Stimulated activated CD8-positive, alpha-beta memory T cell treated with anti-CD3 and anti-CD28 coated beads, Interleukin-7, amount 100 ng/mL, for 1 hour (primary cell): ENCODE data around the gene MRPS25.
"Not testable (repeated sequence)": the region's sequence is repeated elsewhere in the genome, so short reads cannot be mapped to it uniquely, and the experiment has no call there.

ENCODE experiments used
- DNase-seq, 2 donors: peaks; one replicate each; pipeline ENCODE4 v3.0.0-alpha.2; 2020; ENCODE audit warnings: low read depth in 2 of 2

The MRPS25 gene

DNA sequence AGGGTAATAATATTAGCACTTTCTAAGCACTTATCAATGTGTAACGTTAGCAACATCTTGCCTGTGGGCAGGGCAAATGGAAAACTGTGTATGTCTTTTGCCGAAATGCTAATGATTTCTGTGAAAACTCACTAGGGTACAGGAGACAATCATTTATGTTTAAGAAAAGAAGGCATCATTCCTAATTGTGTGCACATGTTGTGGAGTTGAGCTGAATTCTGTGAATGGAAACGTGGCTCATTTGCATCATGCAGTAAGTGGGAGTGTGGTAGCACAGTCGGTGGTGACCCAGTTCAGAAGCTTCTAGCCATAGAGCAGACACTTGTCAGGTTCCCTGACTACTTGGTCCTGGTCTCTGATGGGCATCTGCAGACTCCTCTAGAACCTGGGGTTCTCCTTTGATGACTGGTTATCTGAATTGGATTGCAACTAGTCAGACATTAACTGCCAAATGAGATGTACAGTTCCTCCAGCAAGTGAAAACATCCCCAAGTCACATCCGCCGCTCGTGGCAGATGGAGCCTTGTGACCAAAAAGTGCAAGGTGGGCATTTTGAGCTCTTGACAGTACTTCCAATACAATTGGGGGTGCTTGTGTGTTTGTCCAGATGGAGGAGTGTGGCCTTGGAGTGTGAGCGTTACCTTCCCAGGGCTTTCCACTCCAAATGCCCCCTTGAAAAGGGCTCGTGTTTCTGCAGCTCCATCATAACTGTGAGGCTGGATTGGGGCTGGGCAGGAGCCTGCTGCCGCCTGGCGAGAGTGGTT, 21.5 kb downstream of the MRPS25 start:
- DNase-seq: no peak

DNA sequence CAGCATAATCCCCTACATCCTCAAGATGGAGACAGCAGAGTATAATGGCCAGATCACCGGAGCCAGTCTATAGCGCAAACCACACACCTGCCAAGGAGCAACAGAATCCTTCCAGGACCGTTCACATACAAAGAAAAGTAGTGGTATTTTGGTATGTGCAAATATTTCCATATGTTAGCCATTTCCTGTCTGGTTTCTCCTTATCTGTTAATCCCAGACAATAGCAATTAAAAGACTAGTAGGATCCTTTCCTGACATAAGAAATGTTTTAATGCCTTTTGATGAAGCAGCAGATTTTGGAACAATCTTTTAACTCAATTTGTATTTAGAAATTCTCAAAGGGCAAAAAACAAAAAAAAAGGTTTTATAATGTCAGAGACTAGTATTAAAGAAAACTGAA, 22.2 kb downstream of the MRPS25 start:
- no peak for DNase-seq

DNA sequence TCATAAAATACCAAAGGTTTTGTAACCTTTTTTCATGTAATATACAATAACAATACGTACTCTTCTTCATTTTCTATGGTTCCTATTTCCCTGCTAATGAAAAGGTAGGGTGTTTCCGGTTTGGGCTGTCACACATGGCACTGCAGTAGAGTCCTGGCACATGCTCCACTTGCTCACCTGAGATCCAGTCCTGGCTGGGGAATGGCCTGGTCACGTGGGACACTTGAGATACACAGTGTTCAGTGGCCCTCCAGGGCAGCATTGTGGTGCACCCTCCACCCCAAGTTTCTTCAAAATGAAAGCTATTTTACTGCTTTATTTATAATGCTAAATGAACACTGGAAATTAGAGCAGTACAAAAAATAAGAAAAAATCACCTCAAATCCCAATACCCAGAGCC, 23.2 kb downstream of the MRPS25 start:
- no peak for DNase-seq

DNA sequence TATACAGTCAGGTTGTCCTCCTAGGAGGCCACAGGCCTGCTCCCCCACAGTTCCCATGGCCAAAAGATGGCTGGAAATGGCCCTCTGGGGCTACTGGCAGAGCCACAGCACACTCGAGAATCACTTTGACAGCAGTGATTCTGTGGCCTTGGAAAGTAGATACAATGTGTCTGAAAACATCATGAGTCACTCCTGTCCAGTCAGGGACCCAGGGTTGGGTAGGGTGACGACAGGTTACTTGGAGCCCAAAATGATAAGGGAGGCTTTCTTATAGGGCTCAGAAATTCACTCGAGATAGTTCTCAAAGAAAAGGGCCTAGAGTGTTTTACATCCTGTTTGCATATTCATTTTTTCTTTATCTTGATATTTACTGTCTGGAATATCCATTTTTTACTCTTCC, 24.3 kb downstream of the MRPS25 start:
- DNase-seq: no peak

DNA sequence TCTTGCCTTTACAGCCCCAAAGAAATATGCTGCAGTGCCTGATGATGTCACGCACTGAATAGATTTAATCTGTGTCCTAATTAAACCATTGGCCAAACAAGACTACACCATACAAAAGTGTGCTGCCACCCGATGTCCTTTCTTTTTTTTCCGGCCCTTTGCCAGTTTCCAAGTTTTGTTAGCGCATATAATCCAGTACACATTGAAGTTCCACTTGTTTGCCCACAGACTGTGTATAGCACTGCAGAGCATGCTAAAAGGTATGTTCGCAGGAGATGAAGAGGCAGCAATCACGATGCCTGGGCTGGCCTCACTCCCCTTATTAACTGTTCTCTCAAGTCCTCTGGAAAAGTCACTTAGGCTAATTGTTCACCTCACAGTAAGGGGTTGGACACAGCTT, 26.8 kb downstream of the MRPS25 start:
- DNase-seq: no peak

DNA sequence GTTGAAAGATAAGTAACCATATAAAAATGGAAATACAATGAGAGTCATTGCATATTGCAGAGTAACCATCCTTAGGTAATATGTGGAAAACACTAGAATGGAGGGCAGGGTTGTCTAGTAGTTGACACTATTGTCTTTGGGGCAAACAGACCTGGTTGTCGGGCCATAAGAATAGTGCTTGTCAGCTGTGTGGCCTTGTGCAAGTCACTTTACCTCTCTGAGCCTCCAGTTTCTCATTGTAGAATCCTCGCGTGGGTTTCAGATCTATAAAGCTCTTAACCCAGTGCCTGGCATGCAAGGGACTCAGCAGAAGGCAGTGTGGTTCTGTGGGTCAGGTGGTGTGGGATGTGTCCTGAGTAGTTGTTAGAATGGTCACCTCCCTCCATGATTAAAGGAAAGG, 32.0 kb downstream of the MRPS25 start:
- DNase-seq: no peak

DNA sequence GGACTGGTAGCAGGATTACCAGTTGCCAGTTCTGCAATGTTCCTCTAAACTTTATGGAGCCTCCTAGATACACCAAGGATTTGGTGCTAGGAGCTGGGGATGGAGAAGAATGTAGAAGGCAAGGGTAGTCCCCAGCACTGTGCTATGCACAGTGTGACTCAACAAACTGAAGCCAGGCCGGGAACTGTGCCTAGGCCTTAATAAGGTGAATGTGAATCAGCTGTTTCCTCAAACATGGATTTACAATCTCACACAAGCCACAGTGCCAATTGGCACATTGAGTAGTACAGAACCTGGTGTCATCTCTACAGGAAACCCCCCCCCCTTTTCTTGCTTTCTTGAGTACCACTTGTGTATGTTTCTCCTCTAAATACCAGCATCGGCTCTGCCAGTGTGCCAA, 32.5 kb downstream of the MRPS25 start:
- DNase-seq: no peak

DNA sequence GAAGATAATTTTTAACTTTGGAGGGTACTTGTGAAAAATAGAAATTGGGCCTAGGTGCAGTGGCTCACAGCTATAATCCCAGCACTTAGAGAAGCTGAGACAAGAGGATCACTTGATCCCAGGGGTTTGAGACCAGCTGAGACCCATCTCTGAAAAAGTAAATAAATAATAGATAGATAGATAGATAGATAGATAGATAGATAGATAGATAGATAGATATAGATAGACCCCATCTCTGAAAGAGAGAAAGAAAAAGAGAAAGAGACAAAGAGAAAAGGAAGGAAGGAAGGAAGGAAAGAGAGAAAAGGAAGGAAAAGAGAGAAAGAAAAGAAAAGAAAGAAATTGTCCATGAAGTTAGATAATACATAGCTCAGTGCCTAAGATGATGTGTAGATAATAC, 35.5 kb downstream of the MRPS25 start:
- DNase-seq: no peak

DNA sequence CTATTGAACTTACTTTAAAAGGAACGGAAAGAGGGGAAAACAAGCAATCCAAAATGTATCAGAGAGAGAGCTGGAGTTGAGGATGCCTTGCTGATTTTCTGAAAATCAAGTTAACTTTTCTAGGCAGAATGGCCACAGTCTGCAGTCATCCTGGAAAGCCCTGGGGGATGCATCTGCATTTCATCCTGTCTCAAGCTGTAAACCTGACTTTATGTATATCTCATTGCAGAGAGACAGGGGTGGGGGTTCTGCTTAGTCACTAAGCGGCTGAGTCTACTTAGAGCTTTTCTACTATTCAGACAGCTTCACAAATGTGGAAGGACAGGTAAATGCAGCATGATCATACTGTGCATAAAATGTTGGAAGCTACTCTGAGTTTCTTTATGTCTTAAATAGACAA, 41.4 kb downstream of the MRPS25 start:
- DNase-seq: no peak

DNA sequence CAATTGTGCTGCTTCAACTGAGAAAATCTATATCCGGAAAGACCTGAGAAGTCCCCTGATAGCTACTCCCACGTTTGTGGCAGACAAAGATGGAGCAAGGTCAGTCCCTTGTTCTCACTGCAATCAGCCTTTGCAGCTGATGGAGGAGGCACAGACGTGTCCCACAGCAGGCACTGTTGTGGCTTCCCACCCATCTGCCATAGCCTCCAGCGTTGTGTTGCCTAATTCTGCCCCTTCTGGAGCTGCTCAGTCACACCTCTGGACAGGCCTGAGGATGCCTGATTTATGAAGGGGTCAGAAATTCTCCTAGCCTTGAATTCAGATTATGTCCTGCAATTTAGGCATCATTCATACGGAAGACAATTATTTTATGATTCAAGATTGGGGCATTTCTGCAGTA, 41.9 kb downstream of the MRPS25 start:
- no peak for DNase-seq

DNA sequence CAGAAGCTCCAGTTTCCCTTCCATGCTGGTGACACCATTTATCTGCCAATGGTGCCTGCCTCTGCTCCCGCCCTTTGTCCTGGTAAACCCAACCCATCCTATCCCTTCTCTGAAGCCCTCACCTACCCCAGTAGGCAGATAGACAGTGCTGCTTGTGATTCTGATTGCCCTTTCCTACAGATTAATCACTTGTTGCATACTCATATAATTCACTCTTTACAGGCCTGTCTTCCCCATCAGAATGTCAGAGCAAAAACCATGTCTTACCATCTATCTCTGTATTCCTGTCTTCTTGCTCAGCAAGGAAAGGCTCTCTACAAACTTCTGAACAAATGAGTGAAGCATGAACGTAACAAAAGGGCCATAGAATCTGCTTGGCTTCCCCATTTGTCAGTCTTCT, 47.9 kb downstream of the MRPS25 start:
- DNase-seq: no peak

DNA sequence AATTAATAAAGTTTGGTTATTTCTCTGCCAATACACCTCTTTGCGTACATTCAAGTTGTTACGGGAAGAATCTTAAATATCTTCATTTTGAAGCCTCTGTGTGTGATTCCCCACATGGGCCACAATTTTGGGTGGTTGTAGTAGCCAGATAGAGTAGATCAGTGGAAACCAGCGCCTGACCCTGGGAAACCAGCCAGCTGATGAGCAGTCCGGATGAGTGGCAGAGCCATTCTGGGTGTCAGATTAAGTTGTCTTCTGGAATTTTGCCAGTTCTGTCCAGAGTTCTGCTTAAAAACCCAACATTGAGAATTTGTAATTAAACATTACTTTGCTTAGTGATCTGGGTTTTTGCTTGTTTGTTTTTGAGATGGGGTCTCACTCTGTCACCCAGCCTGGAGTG, 49.7 kb downstream of the MRPS25 start:
- no peak for DNase-seq

DNA sequence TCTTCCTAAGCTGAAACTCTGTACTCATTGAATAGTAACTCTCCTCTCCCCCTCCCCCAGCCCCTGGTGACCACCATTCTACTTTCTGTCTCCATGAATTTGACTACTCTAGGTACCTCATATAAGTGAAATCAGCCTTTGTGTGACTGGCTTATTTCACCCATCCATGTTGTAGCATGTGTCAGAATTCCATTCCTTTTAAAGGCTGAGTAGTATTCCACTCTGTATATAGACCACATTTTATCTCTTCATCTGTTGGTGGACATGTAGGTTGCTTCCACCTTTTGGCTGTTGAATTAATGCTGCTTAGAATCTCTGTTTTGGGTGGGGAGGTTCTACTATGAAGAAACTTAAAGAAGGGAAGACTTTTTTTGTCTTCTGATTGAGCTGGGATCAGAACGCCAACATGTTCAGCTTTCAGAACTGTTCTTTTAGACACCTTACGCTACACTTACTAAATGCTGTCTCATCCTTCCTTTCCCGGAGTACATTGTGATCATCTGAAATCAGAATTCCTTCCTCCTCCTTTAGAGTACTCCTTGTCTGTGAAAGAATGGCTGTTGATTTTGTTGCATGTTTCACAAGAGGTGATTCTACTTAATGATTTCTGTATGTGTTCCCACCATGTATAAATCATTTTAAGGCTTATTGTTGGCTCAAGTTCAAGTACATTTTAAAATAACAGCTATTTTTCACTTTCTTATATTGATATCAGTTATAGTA, 50.3 kb downstream of the MRPS25 start:
- no peak for DNase-seq

DNA sequence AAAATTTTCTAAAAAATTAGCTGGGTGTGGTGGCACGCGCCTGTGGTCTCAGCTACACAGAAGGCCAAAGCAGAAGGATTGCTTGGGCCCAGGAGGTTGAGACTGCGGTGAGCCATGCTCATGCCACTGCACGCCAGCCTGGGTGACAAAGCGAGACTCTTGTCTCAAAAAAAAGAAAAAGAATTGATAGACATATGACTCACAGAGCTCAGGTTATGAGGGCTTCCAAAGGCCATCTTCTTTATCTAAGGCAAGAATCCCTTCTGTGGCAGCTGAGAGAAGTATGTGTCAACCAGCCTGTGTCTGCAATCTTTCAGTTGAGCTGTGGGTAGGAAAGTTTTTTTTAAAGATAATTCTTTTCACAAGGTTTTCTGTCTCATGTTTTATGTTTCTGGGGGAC, 53.9 kb downstream of the MRPS25 start:
- no peak for DNase-seq

DNA sequence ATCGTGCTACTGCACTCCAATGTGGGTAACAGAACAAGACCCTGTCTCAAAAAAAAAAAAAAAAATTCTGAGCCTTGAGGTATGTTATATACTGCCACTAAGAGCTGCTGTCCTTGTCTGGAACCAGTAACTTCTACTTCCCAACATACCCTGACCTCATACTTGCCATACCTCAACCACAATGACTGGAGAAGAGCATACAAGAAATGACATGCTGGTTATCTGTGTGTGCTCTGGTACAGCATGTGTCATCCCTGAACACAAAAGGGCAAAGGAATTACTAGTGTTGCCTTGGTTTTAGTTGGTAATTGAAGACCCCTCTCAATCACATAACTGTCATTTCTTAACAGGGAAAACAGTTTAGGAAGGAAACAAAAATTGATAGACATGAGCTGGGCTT, 54.5 kb downstream of the MRPS25 start:
- DNase-seq: no peak

DNA sequence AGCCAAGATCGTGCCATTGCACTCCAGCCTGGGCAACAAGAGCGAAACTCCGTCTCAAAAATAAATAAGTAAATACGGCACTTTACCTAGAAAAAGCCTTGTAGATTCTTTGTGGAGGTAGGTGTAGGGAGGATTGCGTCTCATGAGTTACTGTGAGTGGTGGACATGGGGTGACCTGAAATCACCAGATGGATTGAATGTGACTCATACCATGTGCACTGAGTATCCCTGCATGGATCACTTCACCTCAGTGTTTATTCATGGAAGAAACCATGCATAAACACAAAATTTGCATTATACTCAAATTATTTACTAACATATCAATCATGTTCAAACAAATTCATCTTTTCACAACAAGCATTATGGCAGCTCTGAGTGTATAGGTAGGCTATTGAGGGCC, 55.9 kb downstream of the MRPS25 start:
- no peak for DNase-seq

DNA sequence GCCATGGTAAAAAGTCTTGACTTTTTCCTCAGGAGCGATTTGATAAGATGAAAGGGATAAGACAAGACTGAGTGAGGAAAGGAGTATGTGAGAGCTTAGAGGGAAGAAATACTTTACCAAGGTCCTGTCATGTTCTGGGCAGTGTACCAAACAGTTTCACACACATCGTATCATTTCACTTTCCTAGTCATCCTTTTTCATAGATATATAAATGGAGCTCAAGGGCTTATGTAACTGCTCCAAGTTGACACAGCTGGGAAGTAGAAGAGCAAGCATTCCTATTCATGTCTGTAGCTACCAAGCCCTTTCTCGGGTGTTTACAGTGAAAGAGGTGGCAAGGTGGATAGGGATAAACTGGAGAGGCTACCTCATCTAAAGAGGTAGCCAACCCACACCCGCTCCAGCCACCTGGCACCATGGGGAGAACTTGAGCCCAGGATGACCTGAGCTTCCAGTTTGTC, 57.4 kb downstream of the MRPS25 start:
- no peak for DNase-seq

DNA sequence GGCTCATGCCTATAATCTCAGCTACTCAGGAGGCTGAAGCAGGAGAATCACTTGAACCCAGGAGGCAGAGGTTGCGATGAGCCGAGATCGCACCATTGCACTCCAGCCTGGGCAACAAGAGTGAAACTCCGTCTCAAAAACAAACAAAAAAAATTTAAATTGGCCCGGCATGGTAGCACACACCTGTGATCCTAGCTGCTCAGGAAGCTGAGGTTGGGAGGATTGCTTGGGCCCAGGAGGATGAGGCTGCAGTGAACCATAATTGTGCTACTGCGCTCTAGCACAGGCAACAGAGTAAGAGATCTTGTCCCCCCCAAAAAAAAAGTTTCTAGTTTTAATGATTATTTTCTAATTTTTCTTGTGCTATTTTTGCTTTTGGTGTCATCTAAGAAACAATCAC, 65.9 kb downstream of the MRPS25 start:
- DNase-seq: not testable (repeated sequence)
